WTC11 (cell line): Measurements from ENCODE around the gene ABCG4. TPM values are rescaled to one million over a fixed set of nuclear protein-coding genes. Genes with fewer than 3 reads are reported as not detected.

Source experiments
- ATAC-seq: fragments of 200-7000 bp; cut with Tn5 transposase; 2 replicates; pipeline ENCODE4 v1.10.0; 2021; ENCODE audit warnings: mild to moderate bottlenecking, moderate library complexity
- CTCF ChIA-PET: fragments of 300-600 bp; sonication (Branson Sonifier 250); formaldehyde crosslinking; loops from one replicate; lab custom pipeline; 2021; ENCODE audit warnings: antibody characterized with exemption; lab: Charles Lee
- POLR2A ChIA-PET: fragments of 350-600 bp; sonication (Branson Sonifier 250); formaldehyde crosslinking; loops from one replicate; lab custom pipeline; 2021; ENCODE audit warnings: antibody characterized with exemption; lab: Charles Lee
- DNase-seq: peaks from one replicate; pipeline ENCODE4 v3.0.0; 2021; ENCODE audit warnings: low spot score
- H3K27ac Mint-ChIP-seq: 2 replicates; pipeline ENCODE4 v1.8.0; 2021; ENCODE audit warnings: mixed read lengths
- H3K27me3 Mint-ChIP-seq: 2 replicates; pipeline ENCODE4 v1.8.0; 2021; ENCODE audit warnings: low read depth, mild to moderate bottlenecking, moderate library complexity, mixed read lengths
- H3K36me3 Mint-ChIP-seq: 2 replicates; pipeline ENCODE4 v1.8.0; 2021; ENCODE audit warnings: mixed read lengths
- H3K4me1 Mint-ChIP-seq: 2 replicates; pipeline ENCODE4 v1.8.0; 2022; ENCODE audit warnings: mixed read lengths
- H3K4me3 Mint-ChIP-seq: 2 replicates; pipeline ENCODE4 v1.8.0; 2021; ENCODE audit warnings: mild to moderate bottlenecking, moderate library complexity, mixed read lengths
- H3K9me3 Mint-ChIP-seq: 2 replicates; pipeline ENCODE4 v1.8.0; 2021; ENCODE audit warnings: mixed read lengths
- CBFB ChIP-seq: sonication (generic); formaldehyde crosslinking; IDR thresholded peaks from 2 replicates; pipeline ENCODE4 v1.8.1; 2022; ENCODE audit warnings: mild to moderate bottlenecking, low read depth, missing genetic modification reagents
- FOXK1 ChIP-seq: sonication (generic); formaldehyde crosslinking; IDR thresholded peaks from 2 replicates; pipeline ENCODE4 v1.8.0; 2022; ENCODE audit warnings: mild to moderate bottlenecking, moderate library complexity, missing genetic modification reagents
- FOXP4 ChIP-seq: sonication (generic); formaldehyde crosslinking; IDR thresholded peaks from 2 replicates; pipeline ENCODE4 v1.8.0; 2022; ENCODE audit warnings: mild to moderate bottlenecking, missing genetic modification reagents
- GABPB1 ChIP-seq: sonication (generic); formaldehyde crosslinking; IDR thresholded peaks from 2 replicates; pipeline ENCODE4 v1.8.1; 2023; ENCODE audit warnings: mild to moderate bottlenecking, missing genetic modification reagents
- GRHL2 ChIP-seq: fragments of 250-450 bp; sonication (Bioruptor Pico); IDR thresholded peaks from 2 replicates; pipeline ENCODE4 v1.8.0; 2022; ENCODE audit warnings: mild to moderate bottlenecking, moderate library complexity; ENCODE audit not compliant: insufficient replicate concordance, severe bottlenecking
- HMGA2 ChIP-seq: fragments of 250-450 bp; sonication (Bioruptor Pico); IDR thresholded peaks from 2 replicates; pipeline ENCODE4 v1.4.0; 2021; ENCODE audit warnings: mild to moderate bottlenecking, moderate library complexity
- JUN ChIP-seq: sonication (generic); formaldehyde crosslinking; IDR thresholded peaks from 2 replicates; pipeline ENCODE4 v1.8.0; 2023; ENCODE audit warnings: mild to moderate bottlenecking, missing genetic modification reagents
- MAX ChIP-seq: sonication (generic); formaldehyde crosslinking; IDR thresholded peaks from 2 replicates; pipeline ENCODE4 v1.8.0; 2022; ENCODE audit warnings: mild to moderate bottlenecking, missing genetic modification reagents
- NR1H2 ChIP-seq: sonication (generic); formaldehyde crosslinking; IDR thresholded peaks from 2 replicates; pipeline ENCODE4 v1.9.0; 2021; ENCODE audit warnings: mild to moderate bottlenecking, moderate library complexity, missing genetic modification reagents
- OVOL2 ChIP-seq: fragments of 250-450 bp; sonication (Bioruptor Pico); IDR thresholded peaks from 2 replicates; pipeline ENCODE4 v1.9.0; 2021; ENCODE audit warnings: mild to moderate bottlenecking, borderline replicate concordance
- PREB ChIP-seq: sonication (generic); formaldehyde crosslinking; IDR thresholded peaks from 2 replicates; pipeline ENCODE4 v1.8.1; 2022; ENCODE audit warnings: mild to moderate bottlenecking, missing genetic modification reagents, moderate library complexity, borderline replicate concordance
- RELA ChIP-seq: sonication (generic); formaldehyde crosslinking; IDR thresholded peaks from 2 replicates; pipeline ENCODE4 v1.8.1; 2022; ENCODE audit warnings: missing genetic modification reagents, mild to moderate bottlenecking, borderline replicate concordance
- SMAD3 ChIP-seq: sonication (generic); formaldehyde crosslinking; IDR thresholded peaks from 2 replicates; pipeline ENCODE4 v1.8.0; 2022; ENCODE audit warnings: missing genetic modification reagents, mild to moderate bottlenecking, borderline replicate concordance
- SMAD4 ChIP-seq: sonication (generic); formaldehyde crosslinking; IDR thresholded peaks from 2 replicates; pipeline ENCODE4 v1.8.0; 2022; ENCODE audit warnings: mild to moderate bottlenecking, missing genetic modification reagents
- TEAD1 ChIP-seq: sonication (generic); formaldehyde crosslinking; IDR thresholded peaks from 2 replicates; pipeline ENCODE4 v1.8.0; 2022; ENCODE audit warnings: mild to moderate bottlenecking, missing genetic modification reagents
- ZNF121 ChIP-seq: sonication (generic); formaldehyde crosslinking; IDR thresholded peaks from 2 replicates; pipeline ENCODE4 v1.8.0; 2023; ENCODE audit warnings: missing genetic modification reagents
- ZNF232 ChIP-seq: sonication (generic); formaldehyde crosslinking; IDR thresholded peaks from 2 replicates; pipeline ENCODE4 v1.8.0; 2022; ENCODE audit warnings: mild to moderate bottlenecking, missing genetic modification reagents
- ZSCAN18 ChIP-seq: fragments of 250-450 bp; sonication (Bioruptor Pico); IDR thresholded peaks from 2 replicates; pipeline ENCODE4 v2.1.2; 2022; ENCODE audit warnings: mild to moderate bottlenecking, moderate library complexity
- total RNA-seq: library from RNA; stranded (reverse); gene quantifications from 3 replicates; pipeline ENCODE4 v1.2.3, GENCODE V29; 2021

ABCG4 gene
- total RNA-seq, 1 experiment from 2014 or later: 4.4 TPM

GRCh38 chr11:119121008-119121810 is 27.6 kb upstream of the ABCG4 start, which contains the start of gene HINFP (continued):
- TF ChIP-seq FOXP4 (CRISPR knock-in tag) (0 out of 2 replicates have a peak, but pooled peaks have one; percentile 20), CBFB (CRISPR knock-in tag) (no peak; the same call in 1 of the 2 replicates), ZNF232 (0 out of 2 replicates have a peak, but pooled peaks have one; percentile 51), HMGA2 (CRISPR knock-in tag) (no peak), FOXK1 (CRISPR knock-in tag) (peak; percentile 99), ZNF121 (CRISPR knock-in tag) (no peak), RELA (CRISPR knock-in tag) (no peak), GABPB1 (CRISPR knock-in tag) (peak; percentile 77), ZSCAN18 (no peak), GRHL2 (CRISPR knock-in tag) (no peak)

- Mint-ChIP-seq H3K27ac (peak overlapping the region; percentile 96), H3K27me3 (no peaks in the 10 kb centered on the region; the same call in 1 of the 2 replicates), H3K4me3 (peak overlapping the region; percentile 97), H3K36me3 (peaks cover 11% of the 10 kb centered on the region), H3K9me3 (no peaks in the 10 kb centered on the region), H3K4me1 (peaks cover 19% of the 10 kb centered on the region)
- no peak for ATAC-seq
- 0 out of 2 replicates have a peak, but pooled peaks have one; percentile 34 for TF ChIP-seq JUN (CRISPR knock-in tag)
- no peak for TF ChIP-seq OVOL2 (CRISPR knock-in tag)
- peak; percentile 6; the same call in 1 of the 2 replicates for TF ChIP-seq SMAD3
- 0 out of 2 replicates have a peak, but pooled peaks have one; percentile 5 for TF ChIP-seq TEAD1 (CRISPR knock-in tag)
- TF ChIP-seq GABPB1 (CRISPR knock-in tag): no peak
- DNase-seq: no peak
- ChIA-PET CTCF (interaction anchor here (0.7 to 2.0 kb wide), 14 partner anchors 10 to 259 kb away, joined by 3 to 11 read pairs (median 4); partner anchors contain the start of gene NLRX1), POLR2A (interaction anchor here (0.7 to 1.0 kb wide), 6 partner anchors 12 to 81 kb away, joined by 3 to 7 read pairs (median 5); partner anchors contain the start of genes C2CD2L and HMBS)
Observed at GRCh38 chr11:119121811-119122124, 27.1 kb upstream of the ABCG4 start.

- no peak for DNase-seq
- ChIA-PET CTCF (interaction anchor here (0.8 to 2.0 kb wide), 5 partner anchors 19 to 212 kb away, joined by 3 to 8 read pairs (median 3); a partner anchor contains a TSS), POLR2A (no interaction called here)
- no peaks in the 10 kb centered on the region for H3K9me3 Mint-ChIP-seq
- peaks cover 11% of the 10 kb centered on the region for H3K4me1 Mint-ChIP-seq
- H3K36me3 Mint-ChIP-seq: peaks cover 28% of the 10 kb centered on the region
- no peaks in the 10 kb centered on the region; the same call in 1 of the 2 replicates for H3K27me3 Mint-ChIP-seq
- H3K27ac Mint-ChIP-seq: no peak overlapping the region
- no peak for TF ChIP-seq MAX
- TF ChIP-seq NR1H2: no peak
- TF ChIP-seq PREB (CRISPR knock-in tag): no peak
- no peak for TF ChIP-seq SMAD4
- no peak overlapping the region for H3K4me3 Mint-ChIP-seq
- ATAC-seq: no peak
Observed at GRCh38 chr11:119125821-119126220, 23.0 kb upstream of the ABCG4 start.
